Measurements from ENCODE around the gene AFF3. TPM values are rescaled to one million over a fixed set of nuclear protein-coding genes. Genes with fewer than 3 reads are reported as not detected.

Gene AFF3
- total and polyA plus RNA-seq, 10 of the 15 experiments (the other 5 are each of a cell fraction or from before 2014, with no cell fraction given) = 0.26 to 5.5 (median 3.0) TPM

DNA sequence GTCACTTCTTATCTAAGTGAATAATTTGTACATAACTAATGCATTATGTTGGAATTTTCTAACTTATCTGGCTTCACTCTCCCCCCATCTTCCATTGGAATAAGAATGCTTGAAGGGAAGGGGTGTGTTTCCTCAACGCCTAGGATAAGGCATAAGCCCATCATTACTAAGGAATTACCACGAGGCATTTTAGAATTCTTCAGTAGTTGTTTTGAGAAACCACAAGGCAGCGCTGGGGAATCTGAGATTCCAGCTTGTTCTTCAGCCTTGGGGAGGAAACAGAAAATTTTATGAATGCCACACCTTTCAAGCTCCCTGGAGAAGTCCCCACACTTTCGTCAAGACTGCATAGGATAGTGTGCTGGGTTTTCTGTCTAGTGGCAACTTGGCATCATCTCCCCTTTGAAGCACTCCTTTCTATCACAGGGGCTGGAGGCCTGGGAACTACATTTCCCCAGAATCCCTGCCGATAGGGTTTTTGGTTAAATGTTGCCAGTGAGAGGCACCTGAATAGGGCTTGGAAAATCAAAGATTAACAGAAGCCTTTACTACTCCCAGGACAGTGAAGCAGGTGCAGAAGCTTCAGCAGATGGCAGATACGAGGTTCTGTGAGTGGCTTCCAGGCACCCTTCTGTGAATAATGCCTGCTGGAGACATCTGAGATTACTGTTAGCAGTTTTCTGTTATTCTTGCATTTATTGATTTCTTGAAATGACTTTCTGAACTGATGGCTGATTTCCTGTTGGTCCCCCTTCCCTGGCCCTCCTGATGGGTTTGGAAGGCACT, 459.9 kb downstream of the AFF3 start:
- ChIA-PET SMC1A (ENCODE audit: uncharacterized antibody, unreplicated experiment) (no interaction called here), POLR2A (no interaction called here), CTCF (no interaction called here), RAD21 (ENCODE audit: unreplicated experiment) (no interaction called here)
- H3K4me1 ChIP-seq (ENCODE audit: control insufficient read depth, insufficient read depth, low read length) = no peaks in the 10 kb centered on the region
- H2AFZ ChIP-seq (ENCODE audit: control insufficient read depth, low read depth, low read length) = no peak overlapping the region
- intact Hi-C loops (cut with micrococcal nuclease; ENCODE audit: unreplicated experiment) (no loop called here), in situ Hi-C loops (cut with MboI) (no loop called here)
- H3K4me2 ChIP-seq (ENCODE audit: control insufficient read depth, insufficient read depth) = no peak overlapping the region
- H3K4me3 ChIP-seq = no peak overlapping the region
- no peaks in the 10 kb centered on the region for H3K9me3 ChIP-seq (replicated peaks; ENCODE audit: control insufficient read depth, insufficient read depth, low read length)
- H3K79me2 ChIP-seq (ENCODE audit: control insufficient read depth, insufficient read depth, low read length) = no peaks in the 10 kb centered on the region
- H3K27ac ChIP-seq (ENCODE audit: control insufficient read depth, insufficient read depth) = no peak overlapping the region
- DNase-seq (ENCODE audit: low read depth, low spot score) (no peak), ATAC-seq (no peak), FAIRE-seq (no peak)
- no peaks in the 10 kb centered on the region for H4K20me1 ChIP-seq (ENCODE audit: control insufficient read depth, insufficient read depth)
- BruUV-seq (replicated peaks) = no TSS peak
- H3K27me3 ChIP-seq (replicated peaks in 1 of 2; ENCODE audit: control insufficient read depth in 2 of 2, insufficient read depth in 2 of 2, low read length in 1 of 2) = no peaks in the 10 kb centered on the region
- WGBS (ENCODE audit: insufficient coverage, insufficient replicate concordance, low lambda C conversion rate, missing lambda C conversion rate) = 22% methylated on average over 6 of the region's 6 CpGs
- H3K36me3 ChIP-seq (ENCODE audit: control insufficient read depth in 2 of 2, insufficient read depth in 2 of 2, low read length in 1 of 2) = no peaks in the 10 kb centered on the region
- H3K9ac ChIP-seq (ENCODE audit: control insufficient read depth, insufficient read depth, low read length) = no peak overlapping the region
- TF ChIP-seq, protein P1, sequence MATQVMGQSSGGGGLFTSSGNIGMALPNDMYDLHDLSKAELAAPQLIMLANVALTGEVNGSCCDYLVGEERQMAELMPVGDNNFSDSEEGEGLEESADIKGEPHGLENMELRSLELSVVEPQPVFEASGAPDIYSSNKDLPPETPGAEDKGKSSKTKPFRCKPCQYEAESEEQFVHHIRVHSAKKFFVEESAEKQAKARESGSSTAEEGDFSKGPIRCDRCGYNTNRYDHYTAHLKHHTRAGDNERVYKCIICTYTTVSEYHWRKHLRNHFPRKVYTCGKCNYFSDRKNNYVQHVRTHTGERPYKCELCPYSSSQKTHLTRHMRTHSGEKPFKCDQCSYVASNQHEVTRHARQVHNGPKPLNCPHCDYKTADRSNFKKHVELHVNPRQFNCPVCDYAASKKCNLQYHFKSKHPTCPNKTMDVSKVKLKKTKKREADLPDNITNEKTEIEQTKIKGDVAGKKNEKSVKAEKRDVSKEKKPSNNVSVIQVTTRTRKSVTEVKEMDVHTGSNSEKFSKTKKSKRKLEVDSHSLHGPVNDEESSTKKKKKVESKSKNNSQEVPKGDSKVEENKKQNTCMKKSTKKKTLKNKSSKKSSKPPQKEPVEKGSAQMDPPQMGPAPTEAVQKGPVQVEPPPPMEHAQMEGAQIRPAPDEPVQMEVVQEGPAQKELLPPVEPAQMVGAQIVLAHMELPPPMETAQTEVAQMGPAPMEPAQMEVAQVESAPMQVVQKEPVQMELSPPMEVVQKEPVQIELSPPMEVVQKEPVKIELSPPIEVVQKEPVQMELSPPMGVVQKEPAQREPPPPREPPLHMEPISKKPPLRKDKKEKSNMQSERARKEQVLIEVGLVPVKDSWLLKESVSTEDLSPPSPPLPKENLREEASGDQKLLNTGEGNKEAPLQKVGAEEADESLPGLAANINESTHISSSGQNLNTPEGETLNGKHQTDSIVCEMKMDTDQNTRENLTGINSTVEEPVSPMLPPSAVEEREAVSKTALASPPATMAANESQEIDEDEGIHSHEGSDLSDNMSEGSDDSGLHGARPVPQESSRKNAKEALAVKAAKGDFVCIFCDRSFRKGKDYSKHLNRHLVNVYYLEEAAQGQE (IDR thresholded peaks at IDR 0.05; ENCODE audit: low read depth, low read length) = no peak
- TF ChIP-seq MEF2B (IDR thresholded peaks at IDR 0.05; ENCODE audit: partially characterized antibody, poor library complexity, severe bottlenecking) (no peak), RCOR1 (conservative IDR thresholded peaks at IDR 0.05; ENCODE audit: low read depth, low read length) (no peak), JUND (IDR thresholded peaks at IDR 0.05; ENCODE audit: low read depth, low read length) (no peak), RAD51 (IDR thresholded peaks at IDR 0.05) (no peak), ZZZ3 (IDR thresholded peaks at IDR 0.05; ENCODE audit: control insufficient read depth, insufficient read length, low read depth) (no peak), CBFB (IDR thresholded peaks at IDR 0.05; ENCODE audit: low read depth) (no peak), LARP7 (IDR thresholded peaks at IDR 0.05) (no peak), NFXL1 (IDR thresholded peaks at IDR 0.05; ENCODE audit: borderline replicate concordance) (no peak), RAD21 (IDR thresholded peaks at IDR 0.05; ENCODE audit: insufficient read depth, low read depth, low read length) (no peak), FOS (IDR thresholded peaks at IDR 0.05; ENCODE audit: borderline replicate concordance, extremely low read depth, insufficient read length) (no peak)
- TF ChIP-seq, protein P2, sequence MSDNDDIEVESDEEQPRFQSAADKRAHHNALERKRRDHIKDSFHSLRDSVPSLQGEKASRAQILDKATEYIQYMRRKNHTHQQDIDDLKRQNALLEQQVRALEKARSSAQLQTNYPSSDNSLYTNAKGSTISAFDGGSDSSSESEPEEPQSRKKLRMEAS (IDR thresholded peaks at IDR 0.05; ENCODE audit: low read depth, low read length) = no peak
- TF ChIP-seq, protein P3, sequence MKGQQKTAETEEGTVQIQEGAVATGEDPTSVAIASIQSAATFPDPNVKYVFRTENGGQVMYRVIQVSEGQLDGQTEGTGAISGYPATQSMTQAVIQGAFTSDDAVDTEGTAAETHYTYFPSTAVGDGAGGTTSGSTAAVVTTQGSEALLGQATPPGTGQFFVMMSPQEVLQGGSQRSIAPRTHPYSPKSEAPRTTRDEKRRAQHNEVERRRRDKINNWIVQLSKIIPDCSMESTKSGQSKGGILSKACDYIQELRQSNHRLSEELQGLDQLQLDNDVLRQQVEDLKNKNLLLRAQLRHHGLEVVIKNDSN (IDR thresholded peaks at IDR 0.05; ENCODE audit: borderline replicate concordance, extremely low read length, insufficient read depth, low read depth, low read length) = no peak
- TF ChIP-seq, protein P4, sequence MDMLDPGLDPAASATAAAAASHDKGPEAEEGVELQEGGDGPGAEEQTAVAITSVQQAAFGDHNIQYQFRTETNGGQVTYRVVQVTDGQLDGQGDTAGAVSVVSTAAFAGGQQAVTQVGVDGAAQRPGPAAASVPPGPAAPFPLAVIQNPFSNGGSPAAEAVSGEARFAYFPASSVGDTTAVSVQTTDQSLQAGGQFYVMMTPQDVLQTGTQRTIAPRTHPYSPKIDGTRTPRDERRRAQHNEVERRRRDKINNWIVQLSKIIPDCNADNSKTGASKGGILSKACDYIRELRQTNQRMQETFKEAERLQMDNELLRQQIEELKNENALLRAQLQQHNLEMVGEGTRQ (IDR thresholded peaks at IDR 0.05; ENCODE audit: borderline replicate concordance, low read depth, low read length) = no peak
- TF ChIP-seq, protein P5, sequence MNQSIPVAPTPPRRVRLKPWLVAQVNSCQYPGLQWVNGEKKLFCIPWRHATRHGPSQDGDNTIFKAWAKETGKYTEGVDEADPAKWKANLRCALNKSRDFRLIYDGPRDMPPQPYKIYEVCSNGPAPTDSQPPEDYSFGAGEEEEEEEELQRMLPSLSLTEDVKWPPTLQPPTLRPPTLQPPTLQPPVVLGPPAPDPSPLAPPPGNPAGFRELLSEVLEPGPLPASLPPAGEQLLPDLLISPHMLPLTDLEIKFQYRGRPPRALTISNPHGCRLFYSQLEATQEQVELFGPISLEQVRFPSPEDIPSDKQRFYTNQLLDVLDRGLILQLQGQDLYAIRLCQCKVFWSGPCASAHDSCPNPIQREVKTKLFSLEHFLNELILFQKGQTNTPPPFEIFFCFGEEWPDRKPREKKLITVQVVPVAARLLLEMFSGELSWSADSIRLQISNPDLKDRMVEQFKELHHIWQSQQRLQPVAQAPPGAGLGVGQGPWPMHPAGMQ (IDR thresholded peaks at IDR 0.05; ENCODE audit: borderline replicate concordance) = no peak

Measured in GM12878 (cell line).